Measurements from ENCODE around the gene CFAP46.
A peak's percentile ranks its signal among the peaks of the same experiment; 100 is the strongest.

The CFAP46 gene

GRCh38 chr10:132942101-132943057, at the start of gene CFAP46:
CFAP46 (minus strand) TSS chr10:132942570; CDS start chr10:132942484, 86 bp downstream.
- no peaks in the 10 kb centered on the region for H3K36me3 ChIP-seq (ENCODE audit: control insufficient read depth, insufficient read depth, low read length)
- H3K27me3 ChIP-seq (ENCODE audit: control insufficient read depth, insufficient read depth, low read length), result no peaks in the 10 kb centered on the region
- no peaks in the 10 kb centered on the region for H3K9me3 ChIP-seq (ENCODE audit: control insufficient read depth, insufficient read depth, low read length)
- no peak within 1 kb of the TSS for H3K9ac ChIP-seq (ENCODE audit: low read depth, low read length)
- peak within 1 kb of the TSS; percentile 63 for H3K4me3 ChIP-seq (ENCODE audit: low read depth, low read length)
- no peaks in the 10 kb centered on the region for H3K4me1 ChIP-seq (ENCODE audit: control insufficient read depth, insufficient read depth, low read length)

- Histone ChIP-seq H3K4me3 (ENCODE audit: low read depth, low read length) (no peak overlapping the region), H3K9me3 (ENCODE audit: control insufficient read depth, insufficient read depth, low read length) (no peaks in the 10 kb centered on the region), H3K4me1 (ENCODE audit: control insufficient read depth, insufficient read depth, low read length) (no peaks in the 10 kb centered on the region), H3K9ac (ENCODE audit: low read depth, low read length) (no peak overlapping the region), H3K36me3 (ENCODE audit: control insufficient read depth, insufficient read depth, low read length) (no peaks in the 10 kb centered on the region), H3K27me3 (ENCODE audit: control insufficient read depth, insufficient read depth, low read length) (no peaks in the 10 kb centered on the region)
These were observed 49.5 kb upstream of the CFAP46 start for GRCh38 chr10:132991706-132992432.

DNA sequence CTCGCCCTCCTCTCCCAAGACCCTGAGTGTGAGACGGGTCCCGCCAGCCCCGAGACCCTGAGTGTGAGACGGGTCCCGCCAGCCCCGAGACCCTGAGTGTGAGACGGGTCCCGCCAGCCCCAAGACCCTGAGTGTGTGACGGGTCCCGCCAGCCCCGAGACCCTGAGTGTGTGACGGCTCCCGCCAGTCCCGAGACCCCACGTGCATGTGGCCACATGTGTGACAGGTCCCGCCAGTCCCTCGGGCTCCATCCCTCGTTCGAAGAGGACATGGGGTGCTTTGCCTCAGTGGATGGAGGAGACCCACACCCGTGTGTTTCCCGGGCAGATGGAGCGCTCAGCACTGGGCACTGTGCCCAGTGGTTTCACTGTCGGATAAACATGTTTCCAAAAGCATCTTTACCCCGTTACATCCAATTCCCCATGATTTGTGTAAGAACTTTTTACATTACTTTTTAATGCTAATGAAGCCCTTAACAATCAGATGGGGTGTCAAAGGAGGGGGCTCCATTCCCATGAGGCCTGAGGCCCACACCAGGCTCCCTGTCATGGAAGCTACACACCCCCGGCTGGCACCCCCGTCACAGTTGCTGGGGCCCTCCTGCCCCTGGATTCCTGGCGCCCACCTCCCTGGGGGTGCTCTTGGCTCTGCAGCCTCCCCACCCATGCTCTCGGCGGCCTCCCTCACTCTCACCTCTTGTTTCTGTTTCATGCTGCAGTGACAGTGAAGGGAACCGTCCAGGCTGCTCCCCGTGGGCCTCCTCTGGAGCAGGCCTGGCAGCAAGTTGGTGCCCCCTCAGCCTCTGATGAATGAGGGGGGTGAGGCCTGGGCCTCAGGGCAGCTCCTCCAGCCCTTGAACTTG, 48.5 kb upstream of the CFAP46 start:
- no peak overlapping the region for H3K9ac ChIP-seq (ENCODE audit: low read depth, low read length)
- H3K9me3 ChIP-seq (ENCODE audit: control insufficient read depth, insufficient read depth, low read length), result no peaks in the 10 kb centered on the region
- H3K27me3 ChIP-seq (ENCODE audit: control insufficient read depth, insufficient read depth, low read length), result no peaks in the 10 kb centered on the region
- no peaks in the 10 kb centered on the region for H3K36me3 ChIP-seq (ENCODE audit: control insufficient read depth, insufficient read depth, low read length)
- H3K4me1 ChIP-seq (ENCODE audit: control insufficient read depth, insufficient read depth, low read length), result no peaks in the 10 kb centered on the region
- H3K4me3 ChIP-seq (ENCODE audit: low read depth, low read length), result no peak overlapping the region

- no peaks in the 10 kb centered on the region for H3K27me3 ChIP-seq (ENCODE audit: control insufficient read depth, insufficient read depth, low read length)
These were observed 47.4 kb upstream of the CFAP46 start for GRCh38 chr10:132989476-132990415.

GRCh38 chr10:132988988-132989387, 46.6 kb upstream of the CFAP46 start:
- no peaks in the 10 kb centered on the region for H3K27me3 ChIP-seq (ENCODE audit: control insufficient read depth, insufficient read depth, low read length)
- no peak overlapping the region for H3K4me3 ChIP-seq (ENCODE audit: low read depth, low read length)
- peaks cover under 1% of the 10 kb centered on the region for H3K36me3 ChIP-seq (ENCODE audit: control insufficient read depth, insufficient read depth, low read length)
- no peaks in the 10 kb centered on the region for H3K9me3 ChIP-seq (ENCODE audit: control insufficient read depth, insufficient read depth, low read length)
- no peaks in the 10 kb centered on the region for H3K4me1 ChIP-seq (ENCODE audit: control insufficient read depth, insufficient read depth, low read length)
- no peak overlapping the region for H3K9ac ChIP-seq (ENCODE audit: low read depth, low read length)

More at GRCh38 chr10:132989476-132990415, 47.4 kb upstream of the CFAP46 start:
- H3K9ac ChIP-seq (ENCODE audit: low read depth, low read length), result no peak overlapping the region
- H3K4me3 ChIP-seq (ENCODE audit: low read depth, low read length), result no peak overlapping the region
- H3K36me3 ChIP-seq (ENCODE audit: control insufficient read depth, insufficient read depth, low read length), result no peaks in the 10 kb centered on the region
- no peaks in the 10 kb centered on the region for H3K4me1 ChIP-seq (ENCODE audit: control insufficient read depth, insufficient read depth, low read length)
- H3K9me3 ChIP-seq (ENCODE audit: control insufficient read depth, insufficient read depth, low read length), result no peaks in the 10 kb centered on the region

GRCh38 chr10:132987671-132988571, 45.6 kb upstream of the CFAP46 start:
- H3K9me3 ChIP-seq (ENCODE audit: control insufficient read depth, insufficient read depth, low read length), result no peaks in the 10 kb centered on the region
- H3K4me3 ChIP-seq (ENCODE audit: low read depth, low read length), result no peak overlapping the region
- H3K9ac ChIP-seq (ENCODE audit: low read depth, low read length), result no peak overlapping the region
- no peaks in the 10 kb centered on the region for H3K27me3 ChIP-seq (ENCODE audit: control insufficient read depth, insufficient read depth, low read length)
- no peaks in the 10 kb centered on the region for H3K4me1 ChIP-seq (ENCODE audit: control insufficient read depth, insufficient read depth, low read length)
- peaks cover 3% of the 10 kb centered on the region for H3K36me3 ChIP-seq (ENCODE audit: control insufficient read depth, insufficient read depth, low read length)

DNA sequence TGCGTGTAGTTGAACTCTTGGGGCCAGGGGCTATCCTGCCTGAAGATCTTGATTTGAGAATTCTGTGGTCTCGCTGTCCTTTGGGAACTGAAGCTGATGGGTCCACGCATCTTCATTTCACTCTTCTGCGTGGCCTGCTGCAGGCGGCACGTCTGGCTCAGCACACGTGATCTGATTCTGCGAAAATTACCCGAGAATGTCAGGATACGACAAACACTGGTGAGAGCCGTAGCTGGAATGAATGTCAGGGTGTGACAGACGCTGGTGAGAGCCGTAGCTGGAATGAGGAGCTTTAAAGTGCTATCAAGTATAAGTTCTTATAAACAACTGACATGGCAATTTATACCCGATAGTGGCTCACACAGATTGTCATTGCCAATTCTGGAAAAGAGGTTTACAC, 44.6 kb upstream of the CFAP46 start:
- no peak overlapping the region for H3K9ac ChIP-seq (ENCODE audit: low read depth, low read length)
- H3K27me3 ChIP-seq (ENCODE audit: control insufficient read depth, insufficient read depth, low read length), result no peaks in the 10 kb centered on the region
- H3K4me3 ChIP-seq (ENCODE audit: low read depth, low read length), result no peak overlapping the region
- no peaks in the 10 kb centered on the region for H3K9me3 ChIP-seq (ENCODE audit: control insufficient read depth, insufficient read depth, low read length)
- no peaks in the 10 kb centered on the region for H3K4me1 ChIP-seq (ENCODE audit: control insufficient read depth, insufficient read depth, low read length)
- H3K36me3 ChIP-seq (ENCODE audit: control insufficient read depth, insufficient read depth, low read length), result peaks cover 3% of the 10 kb centered on the region

DNA sequence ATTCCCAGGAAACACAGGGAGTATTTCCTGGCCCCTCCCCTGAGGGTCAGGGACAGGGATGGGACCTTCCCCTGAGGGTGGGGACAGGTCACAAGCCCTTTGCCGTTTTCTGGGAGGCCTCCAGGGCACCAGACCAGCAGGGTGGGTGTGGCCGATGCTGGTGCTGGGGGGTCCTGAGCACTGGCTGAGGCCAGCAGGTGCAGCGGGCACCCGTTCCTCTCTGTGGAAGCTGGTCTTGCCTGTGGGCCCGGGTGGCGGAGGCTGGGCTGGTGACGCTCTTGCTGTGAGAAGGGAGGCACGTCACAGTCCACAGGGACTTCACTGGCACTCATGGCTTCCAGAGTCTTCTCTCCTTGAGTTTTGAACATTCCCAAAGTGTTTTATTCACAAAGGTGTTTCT, 44.2 kb upstream of the CFAP46 start:
- Histone ChIP-seq H3K9ac (ENCODE audit: low read depth, low read length) (no peak overlapping the region), H3K4me3 (ENCODE audit: low read depth, low read length) (no peak overlapping the region), H3K36me3 (ENCODE audit: control insufficient read depth, insufficient read depth, low read length) (peaks cover 3% of the 10 kb centered on the region)

GRCh38 chr10:132986076-132986475, 43.7 kb upstream of the CFAP46 start:
- Histone ChIP-seq H3K9ac (ENCODE audit: low read depth, low read length) (no peak overlapping the region), H3K4me1 (ENCODE audit: control insufficient read depth, insufficient read depth, low read length) (no peaks in the 10 kb centered on the region), H3K9me3 (ENCODE audit: control insufficient read depth, insufficient read depth, low read length) (no peaks in the 10 kb centered on the region), H3K27me3 (ENCODE audit: control insufficient read depth, insufficient read depth, low read length) (no peaks in the 10 kb centered on the region), H3K36me3 (ENCODE audit: control insufficient read depth, insufficient read depth, low read length) (peaks cover 3% of the 10 kb centered on the region), H3K4me3 (ENCODE audit: low read depth, low read length) (no peak overlapping the region)

More for the DNA sequence above, 44.2 kb upstream of the CFAP46 start:
- Histone ChIP-seq H3K9me3 (ENCODE audit: control insufficient read depth, insufficient read depth, low read length) (no peaks in the 10 kb centered on the region), H3K4me1 (ENCODE audit: control insufficient read depth, insufficient read depth, low read length) (no peaks in the 10 kb centered on the region), H3K27me3 (ENCODE audit: control insufficient read depth, insufficient read depth, low read length) (no peaks in the 10 kb centered on the region)

- H3K4me1 ChIP-seq (ENCODE audit: control insufficient read depth, insufficient read depth, low read length), result no peaks in the 10 kb centered on the region
- H3K36me3 ChIP-seq (ENCODE audit: control insufficient read depth, insufficient read depth, low read length), result peaks cover 3% of the 10 kb centered on the region
- H3K27me3 ChIP-seq (ENCODE audit: control insufficient read depth, insufficient read depth, low read length), result no peaks in the 10 kb centered on the region
- no peak overlapping the region for H3K4me3 ChIP-seq (ENCODE audit: low read depth, low read length)
- no peak overlapping the region for H3K9ac ChIP-seq (ENCODE audit: low read depth, low read length)
- H3K9me3 ChIP-seq (ENCODE audit: control insufficient read depth, insufficient read depth, low read length), result no peaks in the 10 kb centered on the region
These were observed 43.2 kb upstream of the CFAP46 start for GRCh38 chr10:132985546-132985900.

All from iPS-15b (cell line).